Measurements from ENCODE around the gene NPEPPS. TPM values are rescaled to one million over a fixed set of nuclear protein-coding genes. Genes with fewer than 3 reads are reported as not detected.

Gene NPEPPS
- total and polyA plus RNA-seq, 4 experiments from 2014 or later: 35.2 to 131 (median 83.9) TPM

DNA sequence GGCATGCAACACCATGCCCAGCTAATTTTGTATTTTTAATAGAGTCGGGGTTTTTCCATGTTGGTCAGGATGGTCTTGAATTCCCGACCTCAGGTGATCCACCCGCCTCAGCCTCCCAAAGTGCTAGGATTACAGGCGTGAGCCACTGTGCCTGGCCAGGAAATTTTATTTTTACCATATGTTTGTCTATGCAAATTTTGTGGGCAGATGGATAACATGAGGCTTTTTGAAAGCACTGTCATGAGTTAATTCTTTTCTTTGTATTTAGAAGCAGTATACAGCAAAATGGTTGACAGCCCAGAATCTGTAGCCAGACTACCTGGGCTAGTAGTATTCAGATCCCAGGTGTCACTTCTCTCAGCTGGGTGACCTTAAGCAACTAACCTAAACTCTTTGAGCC, 110.3 kb downstream of the NPEPPS start:
- peaks cover 4% of the 10 kb centered on the region in 2 donors for H3K36me3 Mint-ChIP-seq
- no peaks in the 10 kb centered on the region for H3K9me3 Mint-ChIP-seq
- ChIA-PET POLR2A (ENCODE audit: partially characterized antibody) (no interaction called here), CTCF (ENCODE audit: partially characterized antibody) (no interaction called here)
- peaks cover 4% of the 10 kb centered on the region for H3K4me1 ChIP-seq (ENCODE audit: insufficient read depth, low read length)
- H3K9me3 ChIP-seq (ENCODE audit: control insufficient read depth in 1 of 2, low read length in 2 of 2): no peaks in the 10 kb centered on the region
- no peak overlapping the region for H3K4me3 Mint-ChIP-seq
- no peak overlapping the region for H3K27ac Mint-ChIP-seq
- H3K4me3 ChIP-seq (ENCODE audit: low read length in 2 of 2): no peak overlapping the region
- intact Hi-C loops (cut with micrococcal nuclease): no loop called here
- DNase-seq: no peak
- no peaks in the 10 kb centered on the region for H3K27me3 Mint-ChIP-seq
- H3K27me3 ChIP-seq (ENCODE audit: insufficient read depth, low read length): no peaks in the 10 kb centered on the region
- H3K27ac ChIP-seq (ENCODE audit: low read depth, low read length): no peak overlapping the region
- peaks cover 4 to 11% (median 7%) of the 10 kb centered on the region in 4 donors for H3K4me1 Mint-ChIP-seq
- H3K36me3 ChIP-seq (ENCODE audit: insufficient read depth, low read length): no peaks in the 10 kb centered on the region

DNA sequence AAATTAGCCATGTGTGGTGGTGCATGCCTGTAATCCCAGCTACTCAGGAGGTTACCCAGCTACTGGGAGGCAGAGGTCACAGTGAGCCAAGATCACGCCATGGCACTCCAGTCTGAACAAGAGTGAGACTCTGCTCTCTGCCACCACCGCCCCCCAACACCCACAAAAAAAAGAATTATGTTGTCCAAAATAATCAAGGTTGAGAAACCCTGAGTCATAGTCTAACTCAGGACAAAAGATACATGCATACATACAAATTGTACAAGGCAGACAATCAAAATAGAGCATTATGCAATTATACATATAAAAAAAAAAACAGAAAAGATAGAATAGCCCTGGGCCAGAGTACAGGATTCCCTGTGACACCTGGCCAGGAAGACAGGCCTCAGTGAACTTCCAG, 112.2 kb downstream of the NPEPPS start:
- CTCF ChIA-PET (ENCODE audit: partially characterized antibody): interaction anchor here (1.9 kb wide), 1 partner anchor 27 kb away, joined by 5 read pairs; no protein-coding TSS in a partner anchor
- intact Hi-C loops (cut with micrococcal nuclease): no loop called here
- H3K27ac ChIP-seq (ENCODE audit: low read depth, low read length): no peak overlapping the region
- peaks cover under 1 to 13% (median 6%) of the 10 kb centered on the region in 4 donors for H3K4me1 Mint-ChIP-seq
- H3K4me3 ChIP-seq (ENCODE audit: low read length in 2 of 2): no peak overlapping the region
- H3K9me3 ChIP-seq (ENCODE audit: control insufficient read depth in 1 of 2, low read length in 2 of 2): no peaks in the 10 kb centered on the region
- DNase-seq: no peak
- POLR2A ChIA-PET (ENCODE audit: partially characterized antibody): interaction anchor here (0.5 to 0.6 kb wide), 2 partner anchors 29 to 63 kb away, joined by 3 read pairs; no protein-coding TSS in a partner anchor
- no peaks in the 10 kb centered on the region for H3K36me3 ChIP-seq (ENCODE audit: insufficient read depth, low read length)
- H3K4me1 ChIP-seq (ENCODE audit: insufficient read depth, low read length): peaks cover 8% of the 10 kb centered on the region
- H3K4me3 Mint-ChIP-seq: no peak overlapping the region
- H3K9me3 Mint-ChIP-seq: no peaks in the 10 kb centered on the region
- peaks cover 0 to 2% of the 10 kb centered on the region in 2 donors for H3K36me3 Mint-ChIP-seq
- no peak overlapping the region for H3K27ac Mint-ChIP-seq
- H3K27me3 ChIP-seq (ENCODE audit: insufficient read depth, low read length): no peaks in the 10 kb centered on the region
- H3K27me3 Mint-ChIP-seq: no peaks in the 10 kb centered on the region

GRCh38 chr17:47644324-47644723, 113.4 kb downstream of the NPEPPS start:
- peaks cover 0 to under 1% of the 10 kb centered on the region in 2 donors for H3K36me3 Mint-ChIP-seq
- no peak overlapping the region for H3K4me3 Mint-ChIP-seq
- H3K9me3 ChIP-seq (ENCODE audit: control insufficient read depth in 1 of 2, low read length in 2 of 2): no peaks in the 10 kb centered on the region
- H3K36me3 ChIP-seq (ENCODE audit: insufficient read depth, low read length): no peaks in the 10 kb centered on the region
- ChIA-PET POLR2A (ENCODE audit: partially characterized antibody) (no interaction called here), CTCF (ENCODE audit: partially characterized antibody) (interaction anchor here (0.9 to 1.4 kb wide), 2 partner anchors 28 to 54 kb away, joined by 3 to 4 read pairs; no protein-coding TSS in a partner anchor)
- H3K4me3 ChIP-seq (ENCODE audit: low read length in 2 of 2): no peak overlapping the region
- H3K4me1 ChIP-seq (ENCODE audit: insufficient read depth, low read length): peaks cover 17% of the 10 kb centered on the region
- no peak for DNase-seq
- no peak overlapping the region for H3K27ac ChIP-seq (ENCODE audit: low read depth, low read length)
- H3K9me3 Mint-ChIP-seq: no peaks in the 10 kb centered on the region
- intact Hi-C loops (cut with micrococcal nuclease): no loop called here
- H3K4me1 Mint-ChIP-seq: peaks cover 8 to 25% (median 11%) of the 10 kb centered on the region in 4 donors
- no peaks in the 10 kb centered on the region for H3K27me3 Mint-ChIP-seq
- H3K27me3 ChIP-seq (ENCODE audit: insufficient read depth, low read length): no peaks in the 10 kb centered on the region
- no peak overlapping the region for H3K27ac Mint-ChIP-seq

- peak within 1 kb of the TSS; percentile 97 to 100 (median 100) for H3K4me3 Mint-ChIP-seq
- peak within 1 kb of the TSS; percentile 91 to 100 (median 99) for H3K27ac Mint-ChIP-seq
- CTCF ChIA-PET (ENCODE audit: partially characterized antibody): interaction anchor here (0.5 to 5.1 kb wide), 13 partner anchors 9 to 240 kb away, joined by 3 to 62 read pairs (median 3); partner anchors contain the start of gene TBX21
- no peaks in the 10 kb centered on the region for H3K27me3 ChIP-seq (ENCODE audit: insufficient read depth, low read length)
- H3K36me3 ChIP-seq (ENCODE audit: insufficient read depth, low read length): peaks cover 22% of the 10 kb centered on the region
- peaks cover 37 to 68% (median 41%) of the 10 kb centered on the region in 4 donors for H3K4me1 Mint-ChIP-seq
- no peaks in the 10 kb centered on the region for H3K9me3 ChIP-seq (ENCODE audit: control insufficient read depth in 1 of 2, low read length in 2 of 2)
- DNase-seq: peak; percentile 98 to 99 (median 98)
- peak within 1 kb of the TSS; percentile 82 for H3K27ac ChIP-seq (ENCODE audit: low read depth, low read length)
- no peaks in the 10 kb centered on the region for H3K27me3 Mint-ChIP-seq
- peaks cover 0 to 5% (median 0%) of the 10 kb centered on the region in 8 donors for H3K9me3 Mint-ChIP-seq
- peak within 1 kb of the TSS; percentile 73 to 79 for H3K4me3 ChIP-seq (ENCODE audit: low read length in 2 of 2)
- POLR2A ChIA-PET (ENCODE audit: partially characterized antibody): interaction anchor here (0.5 to 8.7 kb wide), 37 partner anchors 9 to 1575 kb away, joined by 3 to 120 read pairs (median 5); partner anchors contain the start of genes ATP5MC1, CDK5RAP3, EFCAB13 and LRRC46
- intact Hi-C loops (cut with micrococcal nuclease): loop anchor here (1.0 kb wide), 1 partner anchor 11 kb away; no protein-coding TSS in a partner anchor
- H3K36me3 Mint-ChIP-seq: peaks cover 13 to 40% of the 10 kb centered on the region in 2 donors
- peaks cover 53% of the 10 kb centered on the region for H3K4me1 ChIP-seq (ENCODE audit: insufficient read depth, low read length)
Measured at GRCh38 chr17:47649153-47649971, 118.5 kb downstream of the NPEPPS start, which contains the start of gene KPNB1. Gene KPNB1 (plus strand): TSS chr17:47649919. CDS start chr17:47650245, 326 bp downstream.

- intact Hi-C loops (cut with micrococcal nuclease): loop anchor here (1.0 to 2.0 kb wide), 3 partner anchors 10 to 246 kb away; partner anchors contain the start of gene SP2
- peak in 1 of 5 donors; percentile 73 for DNase-seq
- H3K27me3 Mint-ChIP-seq: no peaks in the 10 kb centered on the region
- H3K27me3 ChIP-seq (ENCODE audit: insufficient read depth, low read length): no peaks in the 10 kb centered on the region
- peak overlapping the region; percentile 91 to 100 (median 99) for H3K27ac Mint-ChIP-seq
- peaks cover 0 to 5% (median 0%) of the 10 kb centered on the region in 8 donors for H3K9me3 Mint-ChIP-seq
- H3K4me3 Mint-ChIP-seq: peak overlapping the region; percentile 97 to 100 (median 100)
- peak overlapping the region; percentile 82 for H3K27ac ChIP-seq (ENCODE audit: low read depth, low read length)
- H3K36me3 ChIP-seq (ENCODE audit: insufficient read depth, low read length): peaks cover 28% of the 10 kb centered on the region
- peaks cover 20 to 46% of the 10 kb centered on the region in 2 donors for H3K36me3 Mint-ChIP-seq
- CTCF ChIA-PET (ENCODE audit: partially characterized antibody): interaction anchor here (1.0 to 5.1 kb wide), 8 partner anchors 9 to 239 kb away, joined by 3 to 62 read pairs (median 4); no protein-coding TSS in a partner anchor
- H3K9me3 ChIP-seq (ENCODE audit: control insufficient read depth in 1 of 2, low read length in 2 of 2): no peaks in the 10 kb centered on the region
- H3K4me1 Mint-ChIP-seq: peaks cover 40 to 71% (median 46%) of the 10 kb centered on the region in 4 donors
- peak overlapping the region; percentile 47 to 79 for H3K4me3 ChIP-seq (ENCODE audit: low read length in 2 of 2)
- POLR2A ChIA-PET (ENCODE audit: partially characterized antibody): interaction anchor here (0.6 to 8.7 kb wide), 29 partner anchors 9 to 1457 kb away, joined by 3 to 120 read pairs (median 5); partner anchors contain the start of genes ATP5MC1, CDK5RAP3, EFCAB13 and KANSL1
- H3K4me1 ChIP-seq (ENCODE audit: insufficient read depth, low read length): peaks cover 60% of the 10 kb centered on the region
Measured at GRCh38 chr17:47649972-47650524, 119.1 kb downstream of the NPEPPS start.

DNA sequence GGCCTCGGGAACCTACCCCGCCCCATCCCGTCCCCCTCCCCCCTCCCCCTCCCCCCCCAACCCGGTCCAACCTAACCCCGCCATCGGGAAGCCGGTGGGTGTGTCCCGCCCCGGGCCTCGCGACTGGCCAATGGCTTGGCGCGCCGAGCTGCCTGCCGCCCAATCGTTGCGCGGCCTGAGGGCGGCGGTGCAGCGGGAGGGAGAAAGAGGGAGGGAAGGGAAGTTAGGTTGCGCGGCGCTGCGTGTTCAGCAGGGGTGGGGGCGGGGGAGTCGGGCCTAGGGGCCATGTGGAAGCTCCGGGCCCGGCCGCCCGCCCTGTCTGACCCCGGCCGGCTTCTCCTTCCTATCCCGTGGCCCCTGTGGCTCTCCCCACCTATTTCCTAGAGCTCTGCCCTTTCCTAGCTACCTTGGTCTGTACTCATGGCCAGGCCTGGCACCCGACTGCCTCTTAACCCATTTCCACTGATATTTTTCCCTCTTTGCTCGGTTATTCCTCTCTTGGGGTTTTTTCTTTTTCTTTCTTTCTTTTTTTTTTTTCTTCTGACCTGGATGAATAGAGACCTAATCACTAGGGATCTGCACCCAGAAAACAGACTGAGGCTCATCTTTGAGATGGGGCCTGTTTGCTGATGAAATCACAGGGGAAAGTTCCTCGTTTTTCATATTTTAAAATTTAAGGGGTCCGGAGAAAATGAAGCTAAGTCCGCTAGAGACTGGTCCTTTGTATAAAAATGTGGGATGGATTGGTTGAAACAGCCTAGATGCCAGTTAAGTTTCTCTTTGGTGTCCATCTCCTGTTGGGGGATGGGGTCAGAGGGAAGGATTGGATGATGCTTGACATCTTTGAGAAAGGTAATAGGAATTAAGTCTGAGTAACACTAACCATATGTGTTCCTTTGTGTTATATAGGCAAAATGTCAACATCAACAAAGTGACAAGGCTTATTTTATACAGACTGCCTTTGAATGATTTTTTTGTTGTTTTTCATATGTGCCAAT, 119.9 kb downstream of the NPEPPS start:
- POLR2A ChIA-PET (ENCODE audit: partially characterized antibody): interaction anchor here (0.6 to 8.7 kb wide), 14 partner anchors 8 to 1458 kb away, joined by 3 to 120 read pairs (median 11); partner anchors contain the start of genes ATP5MC1, EFCAB13, KANSL1 and LRRC46
- intact Hi-C loops (cut with micrococcal nuclease): loop anchor here (1.0 to 2.0 kb wide), 2 partner anchors 14 to 245 kb away; partner anchors contain the start of gene SP2

More for the DNA sequence above, 119.9 kb downstream of the NPEPPS start:
- no peaks in the 10 kb centered on the region for H3K27me3 Mint-ChIP-seq
- peaks cover 0 to 5% (median 0%) of the 10 kb centered on the region in 8 donors for H3K9me3 Mint-ChIP-seq
- H3K27ac Mint-ChIP-seq: peak overlapping the region; percentile 88 to 96 (median 93)
- Histone ChIP-seq H3K9me3 (ENCODE audit: control insufficient read depth in 1 of 2, low read length in 2 of 2) (no peaks in the 10 kb centered on the region), H3K27me3 (ENCODE audit: insufficient read depth, low read length) (no peaks in the 10 kb centered on the region), H3K27ac (ENCODE audit: low read depth, low read length) (peak overlapping the region; percentile 68), H3K4me3 (ENCODE audit: low read length in 2 of 2) (peak overlapping the region; percentile 53 to 73), H3K4me1 (ENCODE audit: insufficient read depth, low read length) (peaks cover 68% of the 10 kb centered on the region), H3K36me3 (ENCODE audit: insufficient read depth, low read length) (peaks cover 35% of the 10 kb centered on the region)
- peaks cover 28 to 54% of the 10 kb centered on the region in 2 donors for H3K36me3 Mint-ChIP-seq
- peak overlapping the region; percentile 85 to 100 (median 89) for H3K4me3 Mint-ChIP-seq
- peaks cover 47 to 79% (median 54%) of the 10 kb centered on the region in 4 donors for H3K4me1 Mint-ChIP-seq
- CTCF ChIA-PET (ENCODE audit: partially characterized antibody): interaction anchor here (0.7 to 5.1 kb wide), 3 partner anchors 9 to 48 kb away, joined by 3 to 62 read pairs (median 5); no protein-coding TSS in a partner anchor
- peak; percentile 88 to 93 (median 89) for DNase-seq
